ENCODE results near the gene ZDHHC3. TPM values are rescaled to one million over a fixed set of nuclear protein-coding genes. Genes with fewer than 3 reads are reported as not detected.
"Not testable (repeated sequence)": the region's sequence is repeated elsewhere in the genome, so short reads cannot be mapped to it uniquely, and the experiment has no call there.

ZDHHC3 gene
- total RNA-seq, 1 experiment from 2014 or later = 136 TPM

DNA sequence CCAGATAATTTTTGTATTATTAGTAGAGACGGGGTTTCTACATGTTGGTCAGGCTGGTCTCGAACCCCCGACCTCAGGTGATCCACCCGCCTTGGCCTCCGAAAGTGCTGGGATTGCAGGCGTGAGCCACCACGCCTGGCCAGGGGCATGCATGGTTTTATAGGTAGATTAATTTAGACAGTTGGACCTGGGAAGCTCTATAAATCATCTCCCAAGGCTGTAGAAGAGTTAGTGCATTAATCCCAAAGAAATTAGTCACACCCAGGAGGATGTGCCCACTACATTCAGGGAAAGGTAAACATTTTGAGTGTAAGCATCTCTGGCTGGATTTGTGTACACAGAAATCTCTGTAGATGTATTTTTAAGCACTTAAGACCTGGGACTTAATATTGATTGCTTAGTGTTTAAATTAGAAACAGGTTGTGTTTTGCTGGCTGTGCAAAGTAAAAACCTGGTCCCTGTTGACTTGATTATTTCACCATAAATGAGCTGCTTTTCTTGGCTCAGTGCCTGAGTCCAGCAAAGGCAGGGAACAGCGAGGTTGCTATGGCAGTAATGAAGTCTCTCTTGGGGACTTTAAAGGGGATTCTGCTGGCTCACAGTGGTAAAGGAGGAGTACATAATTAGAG is 19.3 kb upstream of the ZDHHC3 start:
- DNase-seq (ENCODE audit: low spot score) = no peak

DNA sequence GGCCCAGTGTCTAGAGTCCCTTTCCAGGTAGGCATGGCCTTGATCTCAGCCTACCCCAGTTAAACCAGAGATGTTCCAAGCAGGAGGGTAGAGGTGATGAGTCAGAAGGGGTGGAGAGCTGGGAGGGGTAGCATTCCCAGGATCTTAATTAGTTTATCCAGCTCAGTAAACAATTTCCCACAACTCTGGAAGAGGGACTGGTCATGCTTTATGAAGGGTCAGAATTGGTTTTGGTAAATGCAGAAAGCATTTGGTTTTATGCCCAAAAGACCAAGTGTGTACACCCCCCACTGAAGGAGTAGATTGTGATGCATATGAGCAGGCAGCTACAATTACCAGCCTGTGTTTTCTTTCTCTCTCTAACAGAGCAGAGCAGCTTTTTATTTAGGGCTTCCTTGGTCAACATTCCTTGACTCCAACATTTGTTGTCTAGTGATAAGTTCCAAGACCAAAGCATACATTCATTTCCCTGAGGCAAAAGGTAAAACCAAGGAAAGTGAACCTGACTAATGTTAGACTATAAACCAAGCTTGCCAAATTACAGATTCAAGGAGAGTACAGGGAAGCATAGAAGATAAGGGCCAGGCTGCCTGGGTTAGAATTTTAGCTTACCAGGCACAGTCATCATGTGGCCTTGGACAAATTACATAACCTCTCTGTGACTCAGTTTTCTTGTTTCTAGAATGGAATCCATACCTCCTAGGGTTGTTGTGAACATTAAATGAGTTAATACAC is 17.7 kb upstream of the ZDHHC3 start:
- peak; percentile 56 for DNase-seq (ENCODE audit: low spot score)

DNA sequence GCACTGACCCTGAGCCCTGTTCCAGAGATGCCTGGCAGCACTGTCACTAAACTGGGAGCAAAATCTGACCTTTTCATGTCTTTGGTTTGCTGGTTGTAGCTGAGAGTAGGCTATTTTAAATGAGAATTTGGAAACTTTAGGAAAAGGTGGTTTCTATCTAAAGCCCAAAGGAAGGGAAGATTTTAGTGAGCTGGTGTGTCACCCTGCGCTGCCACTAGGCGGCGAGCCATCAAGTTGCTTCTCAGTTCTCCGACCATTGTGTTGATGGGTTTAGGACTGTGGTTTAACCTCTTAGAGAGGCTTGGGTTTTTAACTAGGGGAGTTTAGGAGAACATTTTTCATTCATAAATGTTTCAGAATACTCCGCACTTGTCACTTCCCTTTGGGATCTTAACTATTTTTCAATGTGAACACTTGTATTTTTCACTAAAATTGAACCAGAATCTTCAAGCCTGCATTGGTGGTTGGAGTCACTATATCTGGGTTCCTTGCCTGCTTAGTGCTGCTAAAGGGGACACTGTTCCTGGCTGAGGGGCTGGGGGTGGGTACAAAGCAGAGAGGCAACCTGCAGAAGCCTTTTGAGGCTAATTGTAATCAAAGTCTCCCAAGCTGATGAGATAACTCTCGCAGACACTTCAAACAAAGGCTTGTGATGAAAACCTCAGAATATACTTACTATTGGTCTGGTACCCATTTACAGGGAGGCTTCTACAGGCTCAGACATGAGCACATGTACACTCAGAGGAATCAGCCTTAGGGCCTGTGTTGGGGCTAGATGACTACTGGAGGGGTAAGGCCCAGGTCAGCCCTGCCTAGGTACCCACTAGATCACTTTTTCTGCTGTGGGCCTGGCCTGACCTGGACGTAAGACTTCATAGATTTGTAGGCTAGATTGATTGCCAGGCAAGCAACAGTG is 16.8 kb upstream of the ZDHHC3 start:
- peak; percentile 40 for DNase-seq (ENCODE audit: low spot score)

DNA sequence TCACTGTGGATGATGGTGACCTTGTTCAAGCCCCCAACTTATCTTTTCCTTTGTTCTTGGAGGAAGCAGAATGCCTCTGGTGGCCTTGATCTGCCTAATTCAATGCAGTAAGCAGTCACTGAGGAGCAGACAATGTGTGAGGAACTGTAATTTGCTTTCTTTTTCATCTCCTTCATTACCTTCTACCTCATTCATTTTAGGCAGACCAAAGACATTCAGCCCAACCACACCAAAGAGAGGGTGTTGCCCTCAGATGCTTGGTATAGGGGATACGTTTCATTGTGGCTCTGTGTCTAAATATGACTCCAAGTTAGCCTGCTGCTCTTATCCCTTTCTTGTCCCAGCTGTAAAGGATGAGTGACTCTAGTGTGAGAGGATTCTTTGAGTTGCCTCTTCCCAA is 15.4 kb upstream of the ZDHHC3 start:
- no peak for DNase-seq (ENCODE audit: low spot score)

DNA sequence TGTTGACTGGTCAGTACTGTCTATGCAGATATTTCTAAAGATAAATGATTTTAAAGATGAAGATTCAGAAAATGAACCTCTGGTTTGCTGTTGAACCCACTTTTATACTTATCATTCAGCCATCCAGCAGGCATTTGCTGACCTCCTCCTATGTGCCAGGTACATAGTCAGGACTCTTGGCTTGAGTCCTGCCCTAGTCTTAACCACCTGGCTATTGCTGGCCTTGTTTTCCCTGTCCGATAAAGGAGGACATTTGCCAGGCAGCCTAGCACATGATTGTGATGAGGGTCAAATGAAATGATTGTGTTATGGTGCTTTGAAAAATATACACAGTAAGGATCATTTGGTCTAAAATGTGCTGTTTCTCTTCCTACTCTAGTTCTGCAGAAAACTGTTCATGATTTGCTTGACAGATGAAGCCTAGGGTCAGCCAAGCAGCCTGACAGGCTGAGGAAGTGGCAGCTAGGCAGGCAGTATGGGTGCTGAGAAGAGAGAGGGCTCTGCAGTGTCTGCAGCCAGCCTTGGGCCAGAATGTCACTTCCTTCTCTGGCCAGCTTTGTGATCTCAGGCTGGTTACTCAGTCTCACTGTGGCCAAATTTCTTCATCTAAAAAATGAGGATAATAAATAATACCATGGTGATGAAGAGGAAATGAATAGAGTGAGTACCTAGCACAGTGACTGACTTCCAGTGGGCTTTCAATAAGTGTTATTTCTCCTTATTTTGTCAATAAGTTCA is 13.8 kb upstream of the ZDHHC3 start:
- DNase-seq (ENCODE audit: low spot score) = no peak

- no peak for DNase-seq (ENCODE audit: low spot score)
These were observed 13.2 kb upstream of the ZDHHC3 start for GRCh38 chr3:44989141-44989540.

DNA sequence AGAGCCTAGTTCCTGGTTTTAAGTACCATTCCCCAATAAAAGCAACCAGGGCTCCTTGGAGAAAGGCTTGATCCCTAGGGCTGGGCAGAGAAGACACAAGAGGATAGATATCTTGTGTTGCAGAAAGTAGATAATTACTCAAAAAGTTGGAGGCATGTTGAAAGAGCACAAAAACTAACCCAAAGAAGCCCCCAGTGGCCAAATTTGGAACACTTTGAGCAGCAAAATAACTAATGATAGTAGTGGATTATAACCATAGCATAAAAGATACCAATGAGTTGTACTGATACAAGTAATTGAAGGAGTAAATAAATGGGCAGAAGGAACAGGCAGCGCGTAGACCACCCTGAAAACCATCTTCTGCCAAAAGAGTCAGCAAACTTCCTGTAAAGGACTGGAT is 12.1 kb upstream of the ZDHHC3 start:
- DNase-seq (ENCODE audit: low spot score) = no peak

DNA sequence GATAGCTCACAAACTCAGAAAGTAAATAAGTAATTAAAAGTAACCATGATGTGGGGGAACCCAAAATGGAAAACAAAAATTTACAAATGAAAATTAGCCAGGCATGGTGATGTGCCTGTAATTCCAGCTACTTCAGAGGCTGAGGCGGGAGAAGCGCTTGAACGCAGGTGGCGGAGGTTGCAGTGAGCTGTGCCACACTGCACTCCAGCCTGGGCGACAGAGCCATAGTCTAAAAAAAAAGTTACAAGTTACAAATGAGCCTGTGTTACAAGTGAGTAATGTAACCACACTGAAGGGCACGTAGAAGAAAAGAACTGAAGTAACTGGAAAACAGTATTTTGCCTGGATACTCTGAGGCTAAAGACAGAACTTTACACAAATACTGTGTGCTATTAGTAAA is 11.4 kb upstream of the ZDHHC3 start:
- no peak for DNase-seq (ENCODE audit: low spot score)

DNA sequence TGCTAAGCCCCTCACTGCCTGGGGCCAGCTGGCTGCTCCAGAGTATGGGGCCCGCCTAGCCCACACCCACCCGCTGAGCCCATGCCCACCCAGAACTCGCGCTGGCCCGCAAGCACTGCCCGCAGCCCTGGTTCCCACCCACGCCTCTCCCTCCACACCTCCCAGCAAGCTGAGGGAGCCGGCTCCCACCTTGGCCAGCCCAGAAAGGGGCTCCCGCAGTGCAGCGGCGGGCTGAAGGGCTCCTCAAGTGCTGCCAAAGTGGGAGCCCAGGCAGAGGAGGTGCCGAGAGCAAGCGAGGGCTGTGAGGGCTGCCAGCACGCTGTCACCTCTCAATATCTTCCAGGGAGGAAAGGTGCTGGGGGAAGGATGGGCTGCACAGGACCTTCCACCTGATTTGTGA is 10.4 kb upstream of the ZDHHC3 start:
- DNase-seq (ENCODE audit: low spot score) = not testable (repeated sequence)

- DNase-seq (ENCODE audit: low spot score) = no peak
These were observed 8.4 kb upstream of the ZDHHC3 start for GRCh38 chr3:44984335-44984734.

GRCh38 chr3:44983484-44983941 is 7.5 kb upstream of the ZDHHC3 start:
- DNase-seq (ENCODE audit: low spot score) = no peak

DNA sequence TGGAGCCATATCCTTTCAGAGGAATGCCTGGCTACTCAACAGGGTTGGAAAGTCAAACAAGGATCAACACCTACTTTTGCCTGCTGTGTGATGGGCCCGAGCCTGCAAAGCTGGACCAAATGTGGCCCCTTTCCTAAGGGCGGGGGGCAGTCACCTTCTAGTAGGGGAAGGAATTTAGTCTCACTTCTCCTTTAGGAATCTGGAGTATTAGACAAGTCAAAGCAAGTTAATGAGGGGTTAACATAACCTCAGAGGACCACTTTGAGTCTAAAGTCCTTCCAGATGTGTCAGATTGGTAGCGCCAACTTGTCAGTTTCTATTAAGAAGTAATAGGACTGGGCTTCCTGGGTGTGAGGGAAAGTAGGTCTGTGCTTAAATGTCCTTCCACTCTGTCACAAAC is 6.8 kb upstream of the ZDHHC3 start:
- no peak for DNase-seq (ENCODE audit: low spot score)

GRCh38 chr3:44981751-44982150 is 5.8 kb upstream of the ZDHHC3 start:
- no peak for DNase-seq (ENCODE audit: low spot score)

- no peak for DNase-seq (ENCODE audit: low spot score)
These were observed 5.2 kb upstream of the ZDHHC3 start for GRCh38 chr3:44981220-44981619.

GRCh38 chr3:44974416-44974815 is 1.6 kb downstream of the ZDHHC3 start:
- DNase-seq (ENCODE audit: low spot score) = peak; percentile 49

GRCh38 chr3:44970926-44971490 is 5.0 kb downstream of the ZDHHC3 start:
- DNase-seq (ENCODE audit: low spot score) = peak; percentile 58

DNA sequence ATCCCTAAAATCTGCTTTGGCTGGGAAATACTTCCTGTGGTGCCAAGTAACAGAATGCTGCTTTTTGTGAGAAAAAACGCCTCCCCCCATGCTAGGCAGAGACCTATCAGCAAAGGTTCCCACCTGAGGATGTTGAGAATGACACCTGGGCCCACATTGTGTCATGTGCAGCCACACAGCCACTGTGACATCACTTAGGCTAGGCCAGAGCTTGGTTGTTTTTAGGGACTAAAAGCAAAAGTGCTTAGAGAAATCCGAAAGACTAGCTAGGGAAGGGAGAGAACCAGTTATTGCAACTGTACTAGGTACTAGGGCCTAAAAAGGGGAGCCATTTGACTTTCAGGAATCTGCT is 6.2 kb downstream of the ZDHHC3 start:
- DNase-seq (ENCODE audit: low spot score) = no peak

- no peak for DNase-seq (ENCODE audit: low spot score)
These were observed 6.7 kb downstream of the ZDHHC3 start for GRCh38 chr3:44969154-44969827.

DNA sequence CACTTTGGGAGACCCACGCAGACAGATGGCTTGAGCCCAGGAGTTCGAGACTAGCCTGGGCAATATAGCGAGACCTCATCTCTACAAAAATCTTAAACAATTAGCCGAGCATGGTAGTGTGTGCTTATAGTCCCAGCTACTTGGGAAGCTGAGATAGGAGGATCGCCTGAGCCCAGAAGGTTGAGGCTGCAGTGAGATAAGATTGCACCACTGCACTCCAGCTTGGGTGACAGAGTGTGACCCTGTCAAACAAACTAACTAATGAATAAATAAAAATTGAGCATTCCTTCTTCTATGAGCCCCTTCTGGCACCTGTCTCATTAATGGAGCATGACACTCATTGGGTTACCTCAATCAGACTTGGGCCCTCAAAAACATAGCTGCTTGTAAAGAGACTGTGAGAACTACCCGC is 7.5 kb downstream of the ZDHHC3 start:
- DNase-seq (ENCODE audit: low spot score) = no peak

DNA sequence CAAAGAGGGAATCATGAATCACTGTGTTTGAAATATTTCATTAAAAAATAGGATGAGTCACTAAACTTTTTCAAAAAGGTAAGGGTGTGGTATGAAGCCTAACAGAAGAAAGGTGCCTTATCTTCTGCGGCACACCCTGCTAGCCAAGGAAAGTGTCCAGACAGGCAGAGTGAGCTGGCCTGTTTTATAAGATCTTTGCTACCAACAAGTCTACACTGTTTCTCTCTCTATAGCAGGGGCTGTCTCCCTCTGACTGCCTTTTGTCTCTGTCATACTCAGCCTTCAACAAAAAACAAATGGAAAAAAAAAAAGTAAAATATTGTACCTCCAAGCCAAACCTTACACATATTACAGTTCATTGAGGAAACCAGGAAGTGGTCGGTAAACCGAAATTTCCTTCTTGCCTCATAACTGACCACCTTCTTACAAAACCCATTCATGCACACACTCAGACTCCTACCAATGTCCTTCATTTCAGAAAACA is 9.1 kb downstream of the ZDHHC3 start:
- peak; percentile 44 for DNase-seq (ENCODE audit: low spot score)

DNA sequence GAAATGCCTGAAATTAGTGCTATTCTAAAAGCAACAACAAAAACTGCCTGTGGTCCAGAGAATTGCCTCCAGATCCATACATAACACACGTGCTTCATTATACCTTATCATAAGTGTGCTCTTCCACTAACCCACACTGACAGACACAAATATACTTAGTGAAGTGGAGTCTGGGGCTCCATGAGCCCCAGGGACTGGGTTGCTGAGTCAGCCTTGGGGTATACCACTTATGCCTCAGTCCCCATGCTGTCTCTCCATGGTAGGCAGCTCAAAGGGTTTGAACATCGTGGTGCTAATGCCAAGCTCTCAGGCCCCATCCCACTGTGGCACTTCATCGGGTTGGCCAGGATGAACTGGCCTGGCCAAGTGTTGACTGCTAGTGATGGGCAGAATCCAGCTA is 10.8 kb downstream of the ZDHHC3 start:
- no peak for DNase-seq (ENCODE audit: low spot score)
